22Rv1 (cell line): Measurements from ENCODE around the gene TMEM207.
A peak's percentile ranks its signal among the peaks of the same experiment; 100 is the strongest.

Experiments
- H3K27ac ChIP-seq: fragments of 450-650 bp; 2 replicates; pipeline ENCODE4 v1.5.1; 2017
- CTCF ChIP-seq: fragments of 450-650 bp; IDR thresholded peaks from 2 replicates; pipeline ENCODE4 v1.5.1; 2017; ENCODE audit warnings: mild to moderate bottlenecking
- ZFX ChIP-seq: fragments of 450-650 bp; IDR thresholded peaks from 2 replicates; pipeline ENCODE4 v1.6.1; 2017; ENCODE audit warnings: antibody characterized with exemption, borderline replicate concordance

The TMEM207 gene

DNA sequence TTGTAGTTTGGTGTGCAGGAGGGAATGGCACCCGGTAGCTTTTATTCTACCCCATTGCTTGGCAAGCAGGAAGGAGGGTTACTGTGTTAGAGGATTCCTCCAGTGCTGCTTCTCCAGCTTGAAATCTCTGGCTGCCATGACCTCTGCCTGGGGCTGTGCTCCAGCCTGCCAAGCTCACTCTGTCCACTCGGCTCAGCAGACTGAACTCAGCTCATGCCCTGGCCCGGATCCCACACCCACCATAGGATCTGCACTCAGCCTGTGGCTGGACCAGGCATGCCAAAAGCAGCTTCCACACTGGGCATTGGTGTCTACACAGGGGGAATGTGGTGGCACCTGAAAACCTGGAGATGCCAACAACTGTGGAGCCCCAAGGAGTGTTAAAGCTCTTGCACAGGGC is 35.4 kb downstream of the TMEM207 start:
- TF ChIP-seq CTCF: no peak
- TF ChIP-seq ZFX: no peak
- no peak overlapping the region for H3K27ac ChIP-seq

- TF ChIP-seq ZFX: no peak
- TF ChIP-seq CTCF: no peak
- no peak overlapping the region for H3K27ac ChIP-seq
Observed at GRCh38 chr3:190404715-190405114, 45.0 kb downstream of the TMEM207 start.

DNA sequence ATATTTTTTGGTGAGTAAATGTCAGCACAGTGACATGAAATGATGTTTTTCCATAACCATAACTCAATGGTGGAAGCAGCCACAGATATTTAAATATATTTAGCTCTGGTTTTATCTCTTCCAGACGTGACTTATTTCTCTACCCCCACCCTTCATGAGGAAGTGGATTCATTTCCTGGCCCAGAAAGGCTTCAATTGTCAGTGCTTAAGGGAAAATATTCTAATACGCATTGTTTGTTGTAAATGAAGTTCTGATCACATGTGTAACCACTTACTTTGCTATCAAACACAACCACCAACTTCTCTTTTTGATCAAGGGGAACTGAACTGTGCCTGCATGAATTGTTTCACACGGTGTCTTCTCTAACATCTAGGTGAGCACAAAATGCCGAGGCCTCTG is 47.7 kb downstream of the TMEM207 start:
- no peak overlapping the region for H3K27ac ChIP-seq
- TF ChIP-seq ZFX (no peak), CTCF (no peak)

GRCh38 chr3:190399677-190400076 is 50.0 kb downstream of the TMEM207 start:
- TF ChIP-seq ZFX (no peak), CTCF (peak; percentile 38; the same call in 1 of the 2 replicates)
- H3K27ac ChIP-seq: no peak overlapping the region

- H3K27ac ChIP-seq: no peak overlapping the region
- TF ChIP-seq CTCF (no peak), ZFX (no peak)
Observed at GRCh38 chr3:190397889-190398288, 51.8 kb downstream of the TMEM207 start.

DNA sequence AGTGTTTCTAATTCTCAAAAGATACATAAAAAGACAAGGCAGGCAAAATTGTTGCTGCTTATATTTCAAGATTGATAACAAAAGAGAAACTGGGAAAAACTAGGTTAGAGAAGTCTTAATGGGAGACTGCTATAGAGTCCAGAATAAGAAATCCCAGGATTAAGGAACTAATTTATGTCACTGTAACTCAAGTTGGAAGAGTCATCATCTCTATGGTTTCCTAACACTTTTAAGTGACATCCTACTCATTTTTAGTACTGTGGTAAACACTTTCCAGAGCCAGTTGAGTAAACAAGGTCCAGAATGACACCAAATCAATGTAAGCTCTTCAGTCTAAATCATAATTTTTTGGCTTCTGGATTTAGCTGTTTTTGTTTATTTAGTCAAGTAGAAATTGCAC is 53.7 kb downstream of the TMEM207 start:
- TF ChIP-seq ZFX (no peak), CTCF (no peak)
- H3K27ac ChIP-seq: no peak overlapping the region

GRCh38 chr3:190388703-190389102 is 61.0 kb downstream of the TMEM207 start:
- no peak for TF ChIP-seq ZFX
- no peak for TF ChIP-seq CTCF
- no peak overlapping the region for H3K27ac ChIP-seq
